HCT116 (cell line): ENCODE data around the gene ANKS4B.

ENCODE experiments used
- CEBPB ChIP-seq: IDR thresholded peaks from 2 replicates; pipeline ENCODE4 v1.6.1; 2012; ENCODE audit warnings: low read depth
- EZH2 ChIP-seq: fragments of 200-600 bp; sonication (generic); IDR thresholded peaks from 2 replicates; pipeline ENCODE4 v1.6.1; 2017; ENCODE audit warnings: antibody characterized with exemption, mixed run types
- EZH2phosphoT487 ChIP-seq: fragments of 200-600 bp; IDR thresholded peaks from 2 replicates; pipeline ENCODE4 v1.6.1; 2018; ENCODE audit warnings: antibody characterized with exemption, borderline replicate concordance
- FOSL1 ChIP-seq: IDR thresholded peaks from 2 replicates; pipeline ENCODE4 v1.6.1; 2012; ENCODE audit warnings: low read depth
- POLR2A ChIP-seq: IDR thresholded peaks from 2 replicates; pipeline ENCODE4 v1.7.0; 2011; ENCODE audit warnings: borderline replicate concordance; ENCODE audit not compliant: insufficient read depth, insufficient read length; ENCODE audit errors: extremely low read depth
- POLR2AphosphoS5 ChIP-seq: IDR thresholded peaks from 2 replicates; pipeline ENCODE4 v1.6.1; 2011; ENCODE audit warnings: mild to moderate bottlenecking, low read depth, low read length, moderate library complexity
- SIN3A ChIP-seq: IDR thresholded peaks from 2 replicates; pipeline ENCODE4 v1.6.1; 2012; ENCODE audit warnings: low read depth
- SP1 ChIP-seq: IDR thresholded peaks from 2 replicates; pipeline ENCODE4 v1.6.1; 2012; ENCODE audit warnings: low read depth
- ZNF274 ChIP-seq: fragments of 200-500 bp; sonication (Bioruptor generic); IDR thresholded peaks from 2 replicates; pipeline ENCODE4 v1.6.1; 2014; ENCODE audit warnings: mild to moderate bottlenecking, low read depth, low read length, inconsistent platforms
- TF ChIP-seq, protein P1 (sequence below), 3 experiments: fragments of 200-600 bp in 1 of 3; sonication (generic) in 1 of 3; IDR thresholded peaks in 2 of 3; conservative IDR thresholded peaks in 1 of 3; 2 replicates each; pipeline ENCODE4 v1.5.1; 2012 to 2017; ENCODE audit warnings: low read depth in 2 of 3, low read length in 2 of 3, antibody characterized with exemption in 1 of 3, borderline replicate concordance in 1 of 3, control low read depth in 1 of 3, mild to moderate bottlenecking in 1 of 3, mixed read lengths in 1 of 3, mixed run types in 1 of 3, moderate library complexity in 1 of 3; ENCODE audit not compliant: insufficient read depth in 1 of 3
- TF ChIP-seq, protein P2 (sequence below): IDR thresholded peaks from 2 replicates; pipeline ENCODE4 v1.6.1; 2012
- TF ChIP-seq, protein P3 (sequence below): IDR thresholded peaks from 2 replicates; pipeline ENCODE4 v1.6.1; 2012
- TF ChIP-seq, protein P4 (sequence below): IDR thresholded peaks from 2 replicates; pipeline ENCODE4 v1.6.1; 2011; ENCODE audit warnings: mild to moderate bottlenecking, low read length, moderate library complexity; ENCODE audit not compliant: insufficient replicate concordance; ENCODE audit errors: extremely low read depth
- TF ChIP-seq, protein P5 (sequence below): IDR thresholded peaks from 2 replicates; pipeline ENCODE4 v1.6.1; 2012; ENCODE audit warnings: low read depth

DNA sequence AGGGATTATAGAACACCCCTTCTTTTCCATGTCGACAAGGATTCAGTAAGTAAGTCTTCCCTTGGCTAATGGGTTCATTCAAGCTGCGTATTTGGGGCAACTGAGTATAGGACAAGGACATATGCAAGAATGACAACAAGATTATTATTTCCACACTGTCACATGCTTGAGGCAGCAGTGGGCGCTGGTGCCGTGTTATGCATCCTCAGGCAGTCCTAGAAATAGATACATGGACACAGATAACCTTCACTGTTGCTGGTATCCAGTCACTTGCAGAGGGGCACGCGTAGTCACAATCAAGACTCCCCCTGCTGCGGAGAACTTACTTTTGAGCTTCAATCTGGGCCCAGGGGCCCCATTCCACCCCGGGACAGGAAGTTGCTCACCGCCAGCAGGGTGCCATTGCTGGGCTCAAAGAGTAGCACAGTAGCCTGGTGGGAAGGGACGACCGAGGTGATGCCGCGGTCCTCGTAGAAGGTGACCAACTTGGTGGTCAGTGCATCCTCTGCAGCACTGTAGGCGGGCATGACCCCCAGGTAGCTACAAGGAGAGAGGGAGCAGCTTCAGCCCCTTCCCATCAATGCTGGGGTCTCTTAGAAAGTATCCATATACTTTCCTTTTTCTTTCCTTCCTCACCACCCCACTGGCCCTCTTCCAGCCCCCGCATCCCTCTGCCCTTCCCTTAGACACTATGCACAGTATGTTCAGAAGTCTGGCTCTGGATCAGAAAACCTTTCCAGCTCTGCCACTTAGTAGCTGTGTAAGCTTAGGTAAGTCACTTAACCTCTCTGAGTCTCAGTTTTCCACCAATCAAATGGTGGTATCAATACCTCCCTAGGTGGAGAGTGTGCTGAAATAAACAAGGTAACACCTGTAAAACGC, 43.8 kb downstream of the ANKS4B start:
- TF ChIP-seq POLR2A (no peak), SP1 (no peak), POLR2AphosphoS5 (no peak), EZH2phosphoT487 (no peak), CEBPB (no peak), FOSL1 (no peak), ZNF274 (no peak), EZH2 (no peak), SIN3A (no peak)
- TF ChIP-seq, protein P1, sequence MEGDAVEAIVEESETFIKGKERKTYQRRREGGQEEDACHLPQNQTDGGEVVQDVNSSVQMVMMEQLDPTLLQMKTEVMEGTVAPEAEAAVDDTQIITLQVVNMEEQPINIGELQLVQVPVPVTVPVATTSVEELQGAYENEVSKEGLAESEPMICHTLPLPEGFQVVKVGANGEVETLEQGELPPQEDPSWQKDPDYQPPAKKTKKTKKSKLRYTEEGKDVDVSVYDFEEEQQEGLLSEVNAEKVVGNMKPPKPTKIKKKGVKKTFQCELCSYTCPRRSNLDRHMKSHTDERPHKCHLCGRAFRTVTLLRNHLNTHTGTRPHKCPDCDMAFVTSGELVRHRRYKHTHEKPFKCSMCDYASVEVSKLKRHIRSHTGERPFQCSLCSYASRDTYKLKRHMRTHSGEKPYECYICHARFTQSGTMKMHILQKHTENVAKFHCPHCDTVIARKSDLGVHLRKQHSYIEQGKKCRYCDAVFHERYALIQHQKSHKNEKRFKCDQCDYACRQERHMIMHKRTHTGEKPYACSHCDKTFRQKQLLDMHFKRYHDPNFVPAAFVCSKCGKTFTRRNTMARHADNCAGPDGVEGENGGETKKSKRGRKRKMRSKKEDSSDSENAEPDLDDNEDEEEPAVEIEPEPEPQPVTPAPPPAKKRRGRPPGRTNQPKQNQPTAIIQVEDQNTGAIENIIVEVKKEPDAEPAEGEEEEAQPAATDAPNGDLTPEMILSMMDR (IDR thresholded peaks at IDR 0.05 in 2 of 3, conservative IDR thresholded peaks at IDR 0.05 in 1 of 3; ENCODE audit: borderline replicate concordance in 1 of 3, insufficient read depth in 1 of 3, low read depth in 2 of 3, low read length in 2 of 3), result no peak
- TF ChIP-seq, protein P2, sequence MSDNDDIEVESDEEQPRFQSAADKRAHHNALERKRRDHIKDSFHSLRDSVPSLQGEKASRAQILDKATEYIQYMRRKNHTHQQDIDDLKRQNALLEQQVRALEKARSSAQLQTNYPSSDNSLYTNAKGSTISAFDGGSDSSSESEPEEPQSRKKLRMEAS, result no peak
- TF ChIP-seq, protein P3, sequence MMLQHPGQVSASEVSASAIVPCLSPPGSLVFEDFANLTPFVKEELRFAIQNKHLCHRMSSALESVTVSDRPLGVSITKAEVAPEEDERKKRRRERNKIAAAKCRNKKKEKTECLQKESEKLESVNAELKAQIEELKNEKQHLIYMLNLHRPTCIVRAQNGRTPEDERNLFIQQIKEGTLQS, result no peak
- TF ChIP-seq, protein P4, sequence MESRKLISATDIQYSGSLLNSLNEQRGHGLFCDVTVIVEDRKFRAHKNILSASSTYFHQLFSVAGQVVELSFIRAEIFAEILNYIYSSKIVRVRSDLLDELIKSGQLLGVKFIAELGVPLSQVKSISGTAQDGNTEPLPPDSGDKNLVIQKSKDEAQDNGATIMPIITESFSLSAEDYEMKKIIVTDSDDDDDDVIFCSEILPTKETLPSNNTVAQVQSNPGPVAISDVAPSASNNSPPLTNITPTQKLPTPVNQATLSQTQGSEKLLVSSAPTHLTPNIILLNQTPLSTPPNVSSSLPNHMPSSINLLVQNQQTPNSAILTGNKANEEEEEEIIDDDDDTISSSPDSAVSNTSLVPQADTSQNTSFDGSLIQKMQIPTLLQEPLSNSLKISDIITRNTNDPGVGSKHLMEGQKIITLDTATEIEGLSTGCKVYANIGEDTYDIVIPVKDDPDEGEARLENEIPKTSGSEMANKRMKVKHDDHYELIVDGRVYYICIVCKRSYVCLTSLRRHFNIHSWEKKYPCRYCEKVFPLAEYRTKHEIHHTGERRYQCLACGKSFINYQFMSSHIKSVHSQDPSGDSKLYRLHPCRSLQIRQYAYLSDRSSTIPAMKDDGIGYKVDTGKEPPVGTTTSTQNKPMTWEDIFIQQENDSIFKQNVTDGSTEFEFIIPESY, result no peak
- TF ChIP-seq, protein P5, sequence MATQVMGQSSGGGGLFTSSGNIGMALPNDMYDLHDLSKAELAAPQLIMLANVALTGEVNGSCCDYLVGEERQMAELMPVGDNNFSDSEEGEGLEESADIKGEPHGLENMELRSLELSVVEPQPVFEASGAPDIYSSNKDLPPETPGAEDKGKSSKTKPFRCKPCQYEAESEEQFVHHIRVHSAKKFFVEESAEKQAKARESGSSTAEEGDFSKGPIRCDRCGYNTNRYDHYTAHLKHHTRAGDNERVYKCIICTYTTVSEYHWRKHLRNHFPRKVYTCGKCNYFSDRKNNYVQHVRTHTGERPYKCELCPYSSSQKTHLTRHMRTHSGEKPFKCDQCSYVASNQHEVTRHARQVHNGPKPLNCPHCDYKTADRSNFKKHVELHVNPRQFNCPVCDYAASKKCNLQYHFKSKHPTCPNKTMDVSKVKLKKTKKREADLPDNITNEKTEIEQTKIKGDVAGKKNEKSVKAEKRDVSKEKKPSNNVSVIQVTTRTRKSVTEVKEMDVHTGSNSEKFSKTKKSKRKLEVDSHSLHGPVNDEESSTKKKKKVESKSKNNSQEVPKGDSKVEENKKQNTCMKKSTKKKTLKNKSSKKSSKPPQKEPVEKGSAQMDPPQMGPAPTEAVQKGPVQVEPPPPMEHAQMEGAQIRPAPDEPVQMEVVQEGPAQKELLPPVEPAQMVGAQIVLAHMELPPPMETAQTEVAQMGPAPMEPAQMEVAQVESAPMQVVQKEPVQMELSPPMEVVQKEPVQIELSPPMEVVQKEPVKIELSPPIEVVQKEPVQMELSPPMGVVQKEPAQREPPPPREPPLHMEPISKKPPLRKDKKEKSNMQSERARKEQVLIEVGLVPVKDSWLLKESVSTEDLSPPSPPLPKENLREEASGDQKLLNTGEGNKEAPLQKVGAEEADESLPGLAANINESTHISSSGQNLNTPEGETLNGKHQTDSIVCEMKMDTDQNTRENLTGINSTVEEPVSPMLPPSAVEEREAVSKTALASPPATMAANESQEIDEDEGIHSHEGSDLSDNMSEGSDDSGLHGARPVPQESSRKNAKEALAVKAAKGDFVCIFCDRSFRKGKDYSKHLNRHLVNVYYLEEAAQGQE, result no peak
